ENCODE measurements around the gene OPN4.

The OPN4 gene

GRCh38 chr10:86662186-86663045 lies 8.1 kb downstream of the OPN4 start:
- ChIA-PET CTCF (no interaction called here), POLR2A (no interaction called here)
- no peak for DNase-seq (ENCODE audit: extremely low spot score)
- TF ChIP-seq TARDBP (IDR thresholded peaks at IDR 0.05) (no peak), LEF1 (IDR thresholded peaks at IDR 0.05; ENCODE audit: borderline replicate concordance) (no peak), BHLHE40 (IDR thresholded peaks at IDR 0.05; ENCODE audit: borderline replicate concordance) (no peak), ARNT (IDR thresholded peaks at IDR 0.05) (no peak), CTBP1 (IDR thresholded peaks at IDR 0.05; ENCODE audit: borderline replicate concordance) (no peak), FOXM1 (IDR thresholded peaks at IDR 0.05; ENCODE audit: borderline replicate concordance) (no peak)

- ChIA-PET CTCF (no interaction called here), POLR2A (no interaction called here)
- no peak for DNase-seq (ENCODE audit: extremely low spot score)
- TF ChIP-seq ZNF384 (IDR thresholded peaks at IDR 0.05) = no peak
- no peak for TF ChIP-seq SUZ12 (IDR thresholded peaks at IDR 0.05)
- TF ChIP-seq CTBP1 (IDR thresholded peaks at IDR 0.05; ENCODE audit: borderline replicate concordance) = no peak
- no peak for TF ChIP-seq TARDBP (IDR thresholded peaks at IDR 0.05)
- TF ChIP-seq FOXM1 (IDR thresholded peaks at IDR 0.05; ENCODE audit: borderline replicate concordance) = no peak
- no peak for TF ChIP-seq FOXK2 (IDR thresholded peaks at IDR 0.05)
- no peak for TF ChIP-seq NFRKB (IDR thresholded peaks at IDR 0.05)
- TF ChIP-seq HDGF (IDR thresholded peaks at IDR 0.05; ENCODE audit: borderline replicate concordance) = no peak
- no peak for TF ChIP-seq ARNT (IDR thresholded peaks at IDR 0.05)
- TF ChIP-seq ELF4 (IDR thresholded peaks at IDR 0.05) = no peak
- TF ChIP-seq LEF1 (IDR thresholded peaks at IDR 0.05; ENCODE audit: borderline replicate concordance) = no peak
- no peak for TF ChIP-seq PKNOX1 (IDR thresholded peaks at IDR 0.05)
Observed at GRCh38 chr10:86663046-86663345, 8.6 kb downstream of the OPN4 start.

- TF ChIP-seq ZNF384 (IDR thresholded peaks at IDR 0.05) (no peak), PKNOX1 (IDR thresholded peaks at IDR 0.05) (0 out of 2 replicates have a peak, but pooled peaks have one; percentile 32)
- ChIA-PET POLR2A (no interaction called here), CTCF (interaction anchor here (0.6 kb wide), 1 partner anchor 200 kb away, joined by 7 read pairs; no protein-coding TSS in a partner anchor)
- DNase-seq (ENCODE audit: extremely low spot score) = no peak
Observed at GRCh38 chr10:86663576-86664339, 9.4 kb downstream of the OPN4 start.

- ChIA-PET CTCF (interaction anchor here (0.6 kb wide), 2 partner anchors 55 to 199 kb away, joined by 7 to 8 read pairs; no protein-coding TSS in a partner anchor), POLR2A (no interaction called here)
- no peak for DNase-seq (ENCODE audit: extremely low spot score)
- TF ChIP-seq TARDBP (IDR thresholded peaks at IDR 0.05) (no peak), FOXK2 (IDR thresholded peaks at IDR 0.05) (no peak)
Observed at GRCh38 chr10:86664341-86665217, 10.2 kb downstream of the OPN4 start.

- DNase-seq (ENCODE audit: extremely low spot score) = no peak
- ChIA-PET CTCF (interaction anchor here (0.9 kb wide), 1 partner anchor 28 kb away, joined by 4 read pairs; no protein-coding TSS in a partner anchor), POLR2A (no interaction called here)
- TF ChIP-seq FOXA1 (IDR thresholded peaks at IDR 0.05) (no peak), PKNOX1 (IDR thresholded peaks at IDR 0.05) (no peak), TARDBP (IDR thresholded peaks at IDR 0.05) (no peak), CTBP1 (IDR thresholded peaks at IDR 0.05; ENCODE audit: borderline replicate concordance) (no peak), FOXK2 (IDR thresholded peaks at IDR 0.05) (no peak), ELF4 (IDR thresholded peaks at IDR 0.05) (no peak), HDGF (IDR thresholded peaks at IDR 0.05; ENCODE audit: borderline replicate concordance) (no peak), SUZ12 (IDR thresholded peaks at IDR 0.05) (no peak), SP1 (IDR thresholded peaks at IDR 0.05) (no peak), BHLHE40 (IDR thresholded peaks at IDR 0.05; ENCODE audit: borderline replicate concordance) (no peak)
Observed at GRCh38 chr10:86665218-86665607, 10.9 kb downstream of the OPN4 start.

GRCh38 chr10:86665868-86666267 lies 11.5 kb downstream of the OPN4 start:
- CTCF ChIA-PET = interaction anchor here (0.9 kb wide), 1 partner anchor 27 kb away, joined by 4 read pairs; no protein-coding TSS in a partner anchor
- no peak for TF ChIP-seq ARNT (IDR thresholded peaks at IDR 0.05)
- no peak for TF ChIP-seq FOXA1 (IDR thresholded peaks at IDR 0.05)
- no peak for TF ChIP-seq LEF1 (IDR thresholded peaks at IDR 0.05; ENCODE audit: borderline replicate concordance)
- TF ChIP-seq TARDBP (IDR thresholded peaks at IDR 0.05) = no peak
- no peak for TF ChIP-seq NFRKB (IDR thresholded peaks at IDR 0.05)
- no peak for TF ChIP-seq ELF4 (IDR thresholded peaks at IDR 0.05)
- no peak for TF ChIP-seq PKNOX1 (IDR thresholded peaks at IDR 0.05)
- TF ChIP-seq CTBP1 (IDR thresholded peaks at IDR 0.05; ENCODE audit: borderline replicate concordance) = no peak
- TF ChIP-seq L3MBTL2 (conservative IDR thresholded peaks at IDR 0.05) = no peak
- TF ChIP-seq ZNF384 (IDR thresholded peaks at IDR 0.05) = no peak
- TF ChIP-seq SP1 (IDR thresholded peaks at IDR 0.05) = no peak
- POLR2A ChIA-PET = no interaction called here

More at GRCh38 chr10:86665868-86666267, 11.5 kb downstream of the OPN4 start:
- DNase-seq (ENCODE audit: extremely low spot score) = no peak

Measured in HEK293T (cell line).